Globus pallidus (tissue), 1 donor: ENCODE measurements around the gene TMEM119.
"Not testable (repeated sequence)": the region's sequence is repeated elsewhere in the genome, so short reads cannot be mapped to it uniquely, and the experiment has no call there.

Experiments
- DNase-seq: peaks from one replicate; pipeline ENCODE4 v3.0.0-alpha.2; 2015; ENCODE audit warnings: low spot score

TMEM119 gene

GRCh38 chr12:108599948-108600701 lies 2.2 kb upstream of the TMEM119 start:
- DNase-seq, result no peak

GRCh38 chr12:108599541-108599940 lies 1.7 kb upstream of the TMEM119 start:
- no peak for DNase-seq

- no peak for DNase-seq
These were observed 818 bp upstream of the TMEM119 start for GRCh38 chr12:108598553-108599250.

- no peak for DNase-seq
These were observed 878 bp downstream of the TMEM119 start for GRCh38 chr12:108596854-108597558.

GRCh38 chr12:108595711-108596647 lies 1.9 kb downstream of the TMEM119 start:
- DNase-seq, result no peak

- DNase-seq, result no peak
These were observed 2.7 kb downstream of the TMEM119 start for GRCh38 chr12:108594960-108595710.

- no peak for DNase-seq
These were observed 3.5 kb downstream of the TMEM119 start for GRCh38 chr12:108594323-108594903.

- DNase-seq, result no peak
These were observed 5.6 kb downstream of the TMEM119 start for GRCh38 chr12:108592033-108592909.

GRCh38 chr12:108591267-108591980 lies 6.5 kb downstream of the TMEM119 start:
- DNase-seq, result no peak

GRCh38 chr12:108590463-108590862 lies 7.4 kb downstream of the TMEM119 start:
- DNase-seq, result not testable (repeated sequence)

- no peak for DNase-seq
These were observed 8.0 kb downstream of the TMEM119 start for GRCh38 chr12:108589840-108590229.

- no peak for DNase-seq
These were observed 8.7 kb downstream of the TMEM119 start for GRCh38 chr12:108589028-108589839.

- DNase-seq, result peak; percentile 85
These were observed 10.1 kb downstream of the TMEM119 start for GRCh38 chr12:108587826-108588225.

GRCh38 chr12:108586306-108586705 lies 11.6 kb downstream of the TMEM119 start:
- no peak for DNase-seq

- DNase-seq, result no peak
These were observed 12.0 kb downstream of the TMEM119 start for GRCh38 chr12:108585864-108586263.

- DNase-seq, result no peak
These were observed 13.3 kb downstream of the TMEM119 start for GRCh38 chr12:108584456-108585065.

GRCh38 chr12:108583991-108584390 lies 13.9 kb downstream of the TMEM119 start:
- no peak for DNase-seq
